Vagina (tissue), 2 donors: ENCODE measurements around the gene DNASE1. TPM values are rescaled to one million over a fixed set of nuclear protein-coding genes. Genes with fewer than 3 reads are reported as not detected.

Experiments used
- DNase-seq, 2 donors: peaks; one replicate each; pipeline ENCODE4 v3.0.0-alpha.2; 2017; ENCODE audit errors: extremely low spot score in 2 of 2
- H3K27ac ChIP-seq: fragments of 200-600 bp; sonication (generic); one replicate; pipeline ENCODE4 v1.5.1; 2019
- H3K27me3 ChIP-seq: fragments of 200-600 bp; sonication (generic); one replicate; pipeline ENCODE4 v1.5.1; 2019
- H3K36me3 ChIP-seq, 2 donors: fragments of 200-600 bp; sonication (generic); one replicate each; pipeline ENCODE4 v1.5.1; 2017 to 2019
- H3K4me1 ChIP-seq: fragments of 200-600 bp; sonication (generic); one replicate; pipeline ENCODE4 v1.5.1; 2019
- H3K4me3 ChIP-seq, 2 donors: fragments of 200-600 bp; sonication (generic); 1 replicate in 1 of 2; 2 replicates in 1 of 2; pipeline ENCODE4 v1.5.1; 2016 to 2019
- H3K9me3 ChIP-seq: fragments of 200-600 bp; sonication (generic); one replicate; pipeline ENCODE4 v1.5.1; 2019
- POLR2A ChIP-seq, 2 donors: fragments of 450-650 bp; IDR thresholded peaks; one replicate each; pipeline ENCODE4 v1.6.1; 2017; ENCODE audit warnings: antibody characterized with exemption in 2 of 2, mild to moderate bottlenecking in 2 of 2, moderate library complexity in 2 of 2
- POLR2AphosphoS5 ChIP-seq, 2 donors: sonication (generic); formaldehyde crosslinking; IDR thresholded peaks; one replicate each; pipeline ENCODE4 v1.9.0; 2017; ENCODE audit warnings: antibody characterized with exemption in 2 of 2, mild to moderate bottlenecking in 2 of 2, low read depth in 1 of 2; ENCODE audit not compliant: insufficient read depth in 1 of 2
- intact Hi-C: fragments of 100-400 bp; cut with DNase I; formaldehyde crosslinking; loops from one replicate; pipeline ENCODE4 v1.15.1; 2023
- total RNA-seq: library from RNA; depleted of rRNA; stranded (reverse); fragments of >200 nt; gene quantifications from one replicate; pipeline ENCODE4 v1.2.3, GENCODE V29; 2016
- TF ChIP-seq, protein P1 (sequence below), 3 experiments: fragments of 450-650 bp in 2 of 3; fragments of 200-600 bp in 1 of 3; sonication (generic) in 1 of 3; IDR thresholded peaks; one replicate each; pipeline ENCODE4 v1.5.1; 2017 to 2019; ENCODE audit warnings: antibody characterized with exemption in 3 of 3, mild to moderate bottlenecking in 2 of 3, moderate library complexity in 2 of 3

The DNASE1 gene
- total RNA-seq, 1 donor from 2014 or later, result 50.3 TPM

DNA sequence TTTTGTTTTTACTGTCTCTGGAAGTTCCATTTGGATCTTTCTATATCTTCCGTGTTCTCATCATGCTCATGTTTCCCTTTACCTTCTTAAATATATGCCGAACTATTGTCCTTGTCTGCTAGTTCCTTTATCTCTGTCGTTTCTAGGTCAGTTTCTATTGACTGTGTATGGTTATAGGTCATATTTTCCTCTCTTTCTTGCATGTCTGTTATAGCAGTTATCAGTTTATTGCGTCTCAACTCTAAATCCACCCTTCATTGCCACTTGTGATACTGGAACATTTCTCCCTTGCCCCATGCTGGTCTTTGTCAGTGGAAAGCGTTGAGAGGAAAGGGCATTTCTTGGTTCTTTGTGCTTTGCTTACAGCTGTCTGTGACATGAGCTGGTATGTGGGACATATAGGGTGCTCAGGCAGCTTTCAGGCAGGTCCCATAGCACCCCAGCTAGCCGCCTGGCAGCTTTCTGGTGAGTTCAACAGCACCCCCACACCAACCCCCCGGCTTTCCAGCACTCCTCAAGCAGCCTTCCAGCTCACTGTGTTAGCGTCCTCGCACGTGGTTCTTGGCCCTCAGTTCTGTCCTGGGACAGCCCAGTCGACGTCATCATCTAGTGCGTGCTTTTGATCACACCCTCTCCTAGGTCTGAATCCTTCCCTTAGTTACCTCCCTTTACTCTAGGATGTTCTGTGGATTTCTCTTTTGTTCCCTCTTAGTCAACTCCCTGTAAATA, 15.4 kb upstream of the DNASE1 start:
- TF ChIP-seq, protein P1, sequence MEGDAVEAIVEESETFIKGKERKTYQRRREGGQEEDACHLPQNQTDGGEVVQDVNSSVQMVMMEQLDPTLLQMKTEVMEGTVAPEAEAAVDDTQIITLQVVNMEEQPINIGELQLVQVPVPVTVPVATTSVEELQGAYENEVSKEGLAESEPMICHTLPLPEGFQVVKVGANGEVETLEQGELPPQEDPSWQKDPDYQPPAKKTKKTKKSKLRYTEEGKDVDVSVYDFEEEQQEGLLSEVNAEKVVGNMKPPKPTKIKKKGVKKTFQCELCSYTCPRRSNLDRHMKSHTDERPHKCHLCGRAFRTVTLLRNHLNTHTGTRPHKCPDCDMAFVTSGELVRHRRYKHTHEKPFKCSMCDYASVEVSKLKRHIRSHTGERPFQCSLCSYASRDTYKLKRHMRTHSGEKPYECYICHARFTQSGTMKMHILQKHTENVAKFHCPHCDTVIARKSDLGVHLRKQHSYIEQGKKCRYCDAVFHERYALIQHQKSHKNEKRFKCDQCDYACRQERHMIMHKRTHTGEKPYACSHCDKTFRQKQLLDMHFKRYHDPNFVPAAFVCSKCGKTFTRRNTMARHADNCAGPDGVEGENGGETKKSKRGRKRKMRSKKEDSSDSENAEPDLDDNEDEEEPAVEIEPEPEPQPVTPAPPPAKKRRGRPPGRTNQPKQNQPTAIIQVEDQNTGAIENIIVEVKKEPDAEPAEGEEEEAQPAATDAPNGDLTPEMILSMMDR (IDR thresholded peaks at IDR 0.05), result no peak
- TF ChIP-seq POLR2AphosphoS5 (IDR thresholded peaks at IDR 0.05; ENCODE audit: insufficient read depth in 1 of 2, low read depth in 1 of 2) (no peak), POLR2A (IDR thresholded peaks at IDR 0.05) (no peak)
- Histone ChIP-seq H3K27me3 (no peaks in the 10 kb centered on the region), H3K36me3 (peaks cover 0 to 4% of the 10 kb centered on the region in 2 donors), H3K4me3 (no peak overlapping the region), H3K9me3 (no peaks in the 10 kb centered on the region), H3K27ac (no peak overlapping the region), H3K4me1 (peaks cover 6% of the 10 kb centered on the region)
- no peak for DNase-seq
- intact Hi-C loops, result no loop called here

DNA sequence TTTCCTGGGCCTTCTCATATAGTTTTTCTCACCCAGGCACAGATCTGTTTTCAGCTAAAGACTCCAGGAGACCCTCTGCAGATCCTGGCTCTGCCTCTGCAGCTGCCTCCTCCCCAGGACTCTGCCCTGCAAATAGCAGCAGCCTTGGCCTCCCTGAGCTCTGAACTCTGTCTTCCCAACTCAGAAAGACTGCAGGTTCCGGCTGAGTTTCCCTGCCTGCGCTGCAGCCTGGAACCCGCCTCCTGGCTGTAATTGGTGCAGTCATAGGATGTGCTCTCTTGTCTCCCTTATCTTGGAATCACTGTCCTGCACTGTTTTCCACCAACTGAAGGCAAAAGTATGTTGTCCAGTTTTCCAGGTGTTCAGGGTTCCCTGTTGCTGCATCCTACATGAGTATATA, 14.3 kb upstream of the DNASE1 start:
- Histone ChIP-seq H3K36me3 (peaks cover 0 to 4% of the 10 kb centered on the region in 2 donors), H3K4me1 (peaks cover 6% of the 10 kb centered on the region), H3K9me3 (no peaks in the 10 kb centered on the region), H3K27me3 (no peaks in the 10 kb centered on the region), H3K4me3 (no peak overlapping the region), H3K27ac (no peak overlapping the region)
- DNase-seq, result no peak
- TF ChIP-seq, protein P1 (IDR thresholded peaks at IDR 0.05), result no peak
- TF ChIP-seq POLR2A (IDR thresholded peaks at IDR 0.05) (no peak), POLR2AphosphoS5 (IDR thresholded peaks at IDR 0.05; ENCODE audit: insufficient read depth in 1 of 2, low read depth in 1 of 2) (no peak)
- intact Hi-C loops, result no loop called here

DNA sequence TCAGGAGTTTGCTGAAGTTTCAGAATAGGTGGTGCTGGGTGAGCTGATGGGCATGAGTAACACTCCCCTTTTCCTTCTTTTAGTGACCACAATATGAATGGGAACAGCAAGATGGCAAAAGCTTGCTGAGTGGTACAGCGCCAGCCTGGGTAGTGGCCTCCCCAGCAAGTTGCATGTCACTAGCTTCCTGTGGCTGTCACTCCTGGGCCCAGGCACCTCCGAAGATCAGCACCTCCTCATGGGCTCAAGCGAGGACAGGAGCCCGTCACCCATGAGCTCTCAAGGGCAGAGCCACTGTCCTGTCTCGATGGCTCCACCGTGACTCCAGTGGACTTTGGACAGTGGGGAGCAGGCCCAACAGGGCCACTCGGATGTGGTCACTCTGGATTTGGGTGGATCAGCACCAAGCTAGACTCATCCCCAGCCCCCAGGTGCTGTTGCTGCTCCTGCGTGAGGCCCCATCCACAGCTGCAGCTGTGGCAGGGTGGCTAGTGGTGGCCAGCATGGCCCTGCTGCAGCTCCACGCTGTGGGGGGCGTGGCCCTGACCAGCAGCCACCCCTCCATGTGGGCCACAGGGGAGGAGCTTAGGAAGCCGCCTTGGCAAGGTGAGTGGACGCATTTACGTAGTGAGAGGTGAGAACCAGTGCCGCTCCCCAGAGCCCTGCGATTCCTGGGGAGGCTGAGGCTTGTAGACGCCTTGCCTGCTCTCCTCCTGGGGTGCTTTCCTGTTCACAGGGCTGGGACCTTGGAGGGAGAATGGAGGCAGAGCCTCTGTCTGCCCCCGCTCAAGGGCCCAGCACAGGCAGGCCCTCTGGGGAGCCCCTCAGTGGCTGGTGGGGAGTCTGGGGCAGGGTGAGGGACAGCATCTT, 13.6 kb upstream of the DNASE1 start:
- DNase-seq, result peak in 1 of 2 donors; percentile 49
- Histone ChIP-seq H3K4me1 (peaks cover 7% of the 10 kb centered on the region), H3K27ac (no peak overlapping the region), H3K9me3 (no peaks in the 10 kb centered on the region), H3K27me3 (no peaks in the 10 kb centered on the region), H3K4me3 (no peak overlapping the region), H3K36me3 (peaks cover 0 to 4% of the 10 kb centered on the region in 2 donors)
- TF ChIP-seq, protein P1 (IDR thresholded peaks at IDR 0.05), result no peak
- TF ChIP-seq POLR2AphosphoS5 (IDR thresholded peaks at IDR 0.05; ENCODE audit: insufficient read depth in 1 of 2, low read depth in 1 of 2) (no peak), POLR2A (IDR thresholded peaks at IDR 0.05) (no peak)
- intact Hi-C loops, result no loop called here

DNA sequence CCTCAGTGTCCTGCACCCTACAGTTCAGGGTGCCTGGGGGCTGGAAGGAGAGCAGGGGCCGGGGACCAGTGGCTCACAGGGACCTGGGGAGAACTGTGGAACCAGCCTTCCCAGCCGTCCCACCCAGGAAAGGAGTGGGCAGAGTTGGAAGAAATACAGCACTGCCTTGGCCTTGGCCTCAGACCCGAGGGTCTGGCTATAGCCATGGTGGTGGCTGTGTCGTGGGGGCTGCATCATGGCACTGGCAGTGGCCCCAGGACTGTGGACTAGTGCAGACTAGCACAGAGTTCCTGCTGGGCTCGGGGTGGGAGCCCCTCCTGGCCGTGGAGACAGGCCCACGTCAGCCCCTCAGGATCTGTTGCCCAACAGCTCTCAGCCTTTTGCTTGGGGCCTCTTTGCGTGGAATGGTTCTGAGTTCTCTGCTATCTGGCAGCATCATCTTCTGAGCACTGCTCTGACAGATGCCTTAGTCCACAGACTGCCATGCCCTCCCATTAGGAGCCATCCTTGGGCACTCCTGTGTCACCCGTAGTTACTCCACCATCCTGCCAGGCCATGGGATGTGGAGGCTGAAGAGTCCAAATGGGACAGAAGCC, 12.6 kb upstream of the DNASE1 start:
- no peaks in the 10 kb centered on the region for H3K27me3 ChIP-seq
- no peaks in the 10 kb centered on the region for H3K9me3 ChIP-seq
- peak in 1 of 2 donors; percentile 62 for DNase-seq
- H3K36me3 ChIP-seq, result peaks cover 0 to 4% of the 10 kb centered on the region in 2 donors
- TF ChIP-seq POLR2A (IDR thresholded peaks at IDR 0.05) (no peak), POLR2AphosphoS5 (IDR thresholded peaks at IDR 0.05; ENCODE audit: insufficient read depth in 1 of 2, low read depth in 1 of 2) (no peak)
- TF ChIP-seq, protein P1 (IDR thresholded peaks at IDR 0.05), result no peak
- intact Hi-C loops, result no loop called here
- H3K27ac ChIP-seq, result no peak overlapping the region
- peaks cover 12% of the 10 kb centered on the region for H3K4me1 ChIP-seq
- no peak overlapping the region for H3K4me3 ChIP-seq
